Psoas muscle (tissue), 8 donors: ENCODE data around the gene C11orf24. TPM values are rescaled to one million over a fixed set of nuclear protein-coding genes. Genes with fewer than 3 reads are reported as not detected.

Source experiments
- ATAC-seq, 4 donors: fragments of 200-7000 bp; cut with Tn5 transposase; one replicate each; pipeline ENCODE4 v1.9.1; 2020; ENCODE audit warnings: moderate library complexity in 3 of 4, mild to moderate bottlenecking in 2 of 4
- DNase-seq, 2 donors: peaks; one replicate each; pipeline ENCODE4 v3.0.0-alpha.2; 2020
- H3K27ac ChIP-seq: fragments of 200-600 bp; one replicate; pipeline ENCODE4 v1.8.0; 2022
- H3K27me3 ChIP-seq, 3 donors: fragments of 200-600 bp in 1 of 3; one replicate each; pipeline versions ENCODE4 v1.6.1 to v1.8.0; 2013 to 2022; ENCODE audit warnings: low read length in 2 of 3, mild to moderate bottlenecking in 2 of 3, moderate library complexity in 1 of 3; ENCODE audit not compliant: insufficient read depth in 3 of 3
- H3K36me3 ChIP-seq, 2 donors: fragments of 200-600 bp in 1 of 2; one replicate each; pipeline versions ENCODE4 v1.6.1 to v1.8.0; 2013 to 2022; ENCODE audit warnings: low read depth in 1 of 2, mild to moderate bottlenecking in 1 of 2, moderate library complexity in 1 of 2; ENCODE audit not compliant: insufficient read depth in 1 of 2
- H3K4me1 ChIP-seq: fragments of 200-600 bp; one replicate; pipeline ENCODE4 v1.8.0; 2022
- H3K4me3 ChIP-seq: fragments of 200-600 bp; one replicate; pipeline ENCODE4 v1.8.0; 2022; ENCODE audit warnings: mild to moderate bottlenecking
- H3K9me3 ChIP-seq: fragments of 200-600 bp; one replicate; pipeline ENCODE4 v1.8.0; 2022
- WGBS, 3 donors: extraction: QIAGEN DNeasy Blood & Tissue Kit; methylation state at CpG; one replicate each; pipeline versions ENCODE4 v1.1.6 to v1.1.7; 2013; 5-methylcytosine and 5-hydroxymethylcytosine counted together
- intact Hi-C, 2 donors: fragments of 100-400 bp; cut with DNase I; formaldehyde crosslinking; loops; one replicate each; pipeline versions ENCODE4 v1.11.0 to v1.14.2; 2022
- polyA plus RNA-seq, 3 donors: library from polyadenylated mRNA; stranded (reverse); fragments of 200-250 nt; gene quantifications; one replicate each; pipeline ENCODE4 v1.2.3, GENCODE V29; 2013
- total RNA-seq, 4 donors: library from RNA; stranded (reverse); fragmentation: NEBNext Ultra II Directional in 2 of 4; extraction: Animal tissue kit (Norgen Biotek cat#: 25700) in 2 of 4; gene quantifications; one replicate each; pipeline versions ENCODE4 v1.2.1 to v1.2.4, GENCODE V29; 2021 to 2023
- TF ChIP-seq, protein P1 (sequence below): fragments of 200-600 bp; IDR thresholded peaks from one replicate; pipeline ENCODE4 v1.8.0; 2022; ENCODE audit warnings: antibody characterized with exemption
- donor health status: healthy with polysubstance abuse.
- donor health status: DM: no; HTN: no; CAD: no; lungs with moderate emphysema.
- donor health status: Bipolar disorder and iron deficiency.
- donor health status: healthy.
- donor health status: DM: yes; HTN: yes; CAD: no.
- donor health status: DM: no; HTN: no; CAD: no.
- donor health status: DM: no; HTN: no; CAD: no.
- donor health status: DM: yes; HTN: yes; CAD: no.

Gene C11orf24
- total and polyA plus RNA-seq, 7 donors = 9.0 to 49.8 (median 20.7) TPM

DNA sequence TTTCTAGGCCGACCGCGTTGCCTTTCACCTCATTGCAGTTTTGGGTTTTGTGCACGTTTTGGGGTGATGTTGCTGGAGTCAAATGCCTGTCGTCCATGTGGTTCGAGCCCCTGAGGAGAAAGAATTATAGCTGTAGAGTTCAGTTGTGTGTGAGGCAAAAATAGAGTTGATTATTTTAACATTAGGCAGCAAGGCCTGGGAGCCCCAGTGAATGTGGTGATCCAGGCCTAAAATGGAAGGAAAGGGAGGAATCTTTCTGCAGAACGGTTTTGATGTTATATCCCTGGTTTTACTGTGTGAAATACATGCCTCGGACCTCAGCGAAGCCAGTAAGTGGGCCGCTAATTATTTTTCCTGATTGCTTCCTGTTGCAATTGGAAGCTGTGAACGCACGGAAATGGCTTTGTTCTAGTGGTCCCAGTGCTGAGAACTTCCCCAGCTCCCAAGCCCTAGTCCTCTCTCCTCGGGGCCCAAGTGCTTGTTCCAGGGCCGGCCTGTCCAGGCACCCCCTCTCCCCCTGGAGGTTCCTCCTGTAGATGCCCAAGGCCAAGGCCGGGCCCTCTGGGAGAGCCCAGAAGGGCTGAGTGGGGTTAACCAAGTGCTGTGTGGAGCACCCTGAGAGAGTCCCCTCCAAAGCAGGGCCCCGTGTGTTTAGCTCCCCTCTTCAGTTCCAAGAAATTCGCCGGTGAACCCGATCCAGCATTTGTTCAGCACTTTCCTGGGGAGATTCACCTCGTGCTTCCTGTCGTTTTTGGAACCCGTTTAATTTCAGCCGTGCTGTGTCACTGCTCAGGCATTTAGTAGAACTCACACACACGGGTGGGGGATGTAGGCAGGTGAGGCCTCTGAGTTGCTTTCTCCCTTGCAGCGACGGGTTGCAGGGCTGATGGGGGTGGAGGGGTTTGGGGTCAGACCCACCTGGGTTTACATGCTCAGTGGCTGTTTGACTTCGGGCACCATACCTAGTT, 42.7 kb upstream of the C11orf24 start:
- ATAC-seq = peak; percentile 40 to 62 (median 50)

DNA sequence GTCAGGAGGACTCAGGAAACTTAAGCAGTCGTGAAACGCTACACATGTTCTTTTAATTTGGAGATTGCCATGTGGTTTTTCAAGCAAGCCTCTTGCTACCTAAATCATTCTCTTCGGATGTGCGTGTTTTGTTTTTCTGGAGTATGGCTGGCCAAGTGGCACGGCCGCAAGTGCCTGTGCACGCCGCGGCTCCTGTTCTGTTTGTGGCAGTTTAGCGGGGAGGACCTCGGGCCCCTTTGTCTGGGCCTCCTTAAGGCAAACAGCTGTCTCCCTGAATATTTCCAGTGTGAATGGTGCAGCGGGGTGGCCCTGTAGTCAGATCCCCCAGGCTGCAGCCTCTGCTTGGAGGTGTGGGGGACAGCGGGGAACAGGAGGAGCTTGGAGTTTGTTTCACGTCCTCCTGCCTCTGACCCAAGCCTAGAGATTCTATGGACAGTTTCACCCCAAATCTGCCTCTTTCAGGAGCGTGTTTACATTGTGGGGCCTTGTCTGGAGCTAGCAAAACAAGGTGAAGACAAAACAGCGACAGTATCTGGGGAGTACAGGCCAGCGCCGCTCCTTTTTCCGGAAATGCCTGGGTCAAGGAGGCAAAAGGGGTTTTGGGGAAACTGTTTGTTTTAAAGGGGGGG, 41.9 kb upstream of the C11orf24 start:
- no peaks in the 10 kb centered on the region for H3K9me3 ChIP-seq
- H3K27me3 ChIP-seq = no peaks in the 10 kb centered on the region
- TF ChIP-seq, protein P1, sequence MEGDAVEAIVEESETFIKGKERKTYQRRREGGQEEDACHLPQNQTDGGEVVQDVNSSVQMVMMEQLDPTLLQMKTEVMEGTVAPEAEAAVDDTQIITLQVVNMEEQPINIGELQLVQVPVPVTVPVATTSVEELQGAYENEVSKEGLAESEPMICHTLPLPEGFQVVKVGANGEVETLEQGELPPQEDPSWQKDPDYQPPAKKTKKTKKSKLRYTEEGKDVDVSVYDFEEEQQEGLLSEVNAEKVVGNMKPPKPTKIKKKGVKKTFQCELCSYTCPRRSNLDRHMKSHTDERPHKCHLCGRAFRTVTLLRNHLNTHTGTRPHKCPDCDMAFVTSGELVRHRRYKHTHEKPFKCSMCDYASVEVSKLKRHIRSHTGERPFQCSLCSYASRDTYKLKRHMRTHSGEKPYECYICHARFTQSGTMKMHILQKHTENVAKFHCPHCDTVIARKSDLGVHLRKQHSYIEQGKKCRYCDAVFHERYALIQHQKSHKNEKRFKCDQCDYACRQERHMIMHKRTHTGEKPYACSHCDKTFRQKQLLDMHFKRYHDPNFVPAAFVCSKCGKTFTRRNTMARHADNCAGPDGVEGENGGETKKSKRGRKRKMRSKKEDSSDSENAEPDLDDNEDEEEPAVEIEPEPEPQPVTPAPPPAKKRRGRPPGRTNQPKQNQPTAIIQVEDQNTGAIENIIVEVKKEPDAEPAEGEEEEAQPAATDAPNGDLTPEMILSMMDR = no peak
- H3K36me3 ChIP-seq = no peaks in the 10 kb centered on the region
- no peak for DNase-seq
- H3K4me3 ChIP-seq = peak overlapping the region; percentile 79
- intact Hi-C loops = loop anchor here in 1 of 2 donors (5.0 kb wide), 1 partner anchor 59 kb away; no protein-coding TSS in a partner anchor
- WGBS, 3 donors = 20 to 38% (median 20%) methylated on average over 19 of the region's 19 CpGs
- ATAC-seq = peak in 3 of 4 donors; percentile 6 to 33 (median 28)
- peak overlapping the region; percentile 83 for H3K27ac ChIP-seq
- peaks cover 39% of the 10 kb centered on the region for H3K4me1 ChIP-seq

More for the DNA sequence above, 42.7 kb upstream of the C11orf24 start:
- Histone ChIP-seq H3K4me1 (peaks cover 39% of the 10 kb centered on the region), H3K9me3 (no peaks in the 10 kb centered on the region), H3K36me3 (no peaks in the 10 kb centered on the region), H3K27ac (peak overlapping the region; percentile 83), H3K27me3 (no peaks in the 10 kb centered on the region), H3K4me3 (peak overlapping the region; percentile 79)
- intact Hi-C loops = loop anchor here in 1 of 2 donors (5.0 kb wide), 1 partner anchor 58 kb away; no protein-coding TSS in a partner anchor
- DNase-seq = no peak
- TF ChIP-seq, protein P1 = no peak
- WGBS, 3 donors = 22 to 33% (median 25%) methylated on average over 27 of the region's 27 CpGs

DNA sequence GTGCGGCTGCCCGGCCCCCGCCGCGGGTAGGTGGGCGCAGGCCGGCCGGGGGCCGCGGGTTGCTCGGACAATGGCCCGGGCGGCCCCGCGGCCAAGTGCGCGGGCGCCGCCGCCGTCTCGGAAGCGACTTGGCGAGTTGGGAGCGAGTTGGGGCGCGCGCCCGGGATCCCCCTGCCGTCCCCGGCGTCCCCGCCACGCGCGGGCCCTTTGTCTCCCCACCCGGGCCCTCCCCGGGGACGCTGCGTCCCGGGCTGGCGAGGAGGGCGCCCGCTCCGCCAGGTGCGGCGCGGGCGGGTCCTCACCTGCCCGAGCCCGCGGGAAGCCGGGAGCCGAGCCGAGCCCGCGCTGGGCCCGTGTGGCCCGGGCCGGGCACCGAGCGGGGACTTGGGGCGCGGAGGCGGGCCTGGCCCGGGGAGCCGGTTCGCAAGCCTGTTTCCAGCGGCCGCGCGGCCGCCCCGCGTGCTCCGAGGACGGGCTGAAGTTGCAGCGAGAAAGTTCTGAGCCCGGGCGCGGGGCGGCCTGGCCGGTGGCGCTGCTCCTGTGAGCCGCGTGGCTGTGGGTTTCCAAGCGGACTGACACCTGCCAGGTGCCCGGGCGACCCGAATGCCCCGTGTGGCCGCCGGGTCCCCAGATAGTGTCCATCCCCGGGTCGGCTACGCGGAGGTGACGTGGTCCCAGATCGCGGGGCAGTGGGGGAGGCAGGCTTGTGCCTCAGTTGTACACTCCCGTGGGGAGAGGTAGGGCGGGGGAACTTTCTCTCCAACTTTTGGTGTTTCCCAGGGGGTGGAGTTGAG, 41.2 kb upstream of the C11orf24 start:
- no peaks in the 10 kb centered on the region for H3K36me3 ChIP-seq
- intact Hi-C loops = loop anchor here in 1 of 2 donors (5.0 kb wide), 1 partner anchor 59 kb away; no protein-coding TSS in a partner anchor
- H3K27ac ChIP-seq = peak overlapping the region; percentile 83
- no peaks in the 10 kb centered on the region for H3K27me3 ChIP-seq
- H3K4me1 ChIP-seq = peaks cover 45% of the 10 kb centered on the region
- H3K9me3 ChIP-seq = no peaks in the 10 kb centered on the region
- WGBS, 3 donors = 1 to 2% (median 2%) methylated on average over 37 to 102 of the region's 102 CpGs
- TF ChIP-seq, protein P1 = no peak
- DNase-seq (peak in 1 of 2 donors; percentile 68), ATAC-seq (peak; percentile 10 to 38 (median 32))
- H3K4me3 ChIP-seq = peak overlapping the region; percentile 79

DNA sequence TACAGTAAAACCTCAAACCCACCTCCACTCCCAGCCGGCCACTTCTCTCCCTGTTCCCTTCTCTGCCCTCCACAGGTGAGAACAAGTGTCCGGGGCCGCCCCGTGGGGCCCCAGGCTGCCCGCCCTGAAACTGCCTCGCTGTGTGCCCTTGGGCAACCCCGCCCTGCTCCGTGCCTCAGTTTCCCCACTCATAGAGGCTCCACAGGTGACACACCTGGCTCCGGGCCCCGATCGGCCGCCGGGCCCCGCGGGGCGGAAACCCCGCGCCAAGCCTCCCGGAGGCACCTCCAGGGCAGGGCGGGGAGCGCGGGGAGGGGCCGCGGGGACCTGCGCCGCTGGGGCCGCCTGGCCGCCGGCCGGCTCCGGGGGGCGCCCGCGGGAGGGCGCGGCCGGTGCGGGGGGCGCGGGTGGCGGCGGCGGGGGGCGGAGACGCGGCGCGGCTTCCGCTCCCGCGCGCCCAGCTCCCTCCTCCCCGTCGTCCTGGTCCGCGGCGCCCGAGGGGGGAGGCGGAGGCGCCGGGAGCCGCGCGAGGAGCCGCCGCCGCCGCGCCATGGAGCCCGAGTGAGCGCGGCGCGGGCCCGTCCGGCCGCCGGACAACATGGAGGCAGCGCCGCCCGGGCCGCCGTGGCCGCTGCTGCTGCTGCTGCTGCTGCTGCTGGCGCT, 40.5 kb upstream of the C11orf24 start, which contains the start of gene LRP5:
Gene LRP5 (plus strand): TSS at position 475 of the 663 bp plus-strand sequence. CDS start 124 bp downstream, at position 599.
- ATAC-seq = peak in 2 of 4 donors; percentile 14 to 26
- Histone ChIP-seq H3K4me1 (peaks cover 42% of the 10 kb centered on the region), H3K36me3 (no peaks in the 10 kb centered on the region), H3K27me3 (no peaks in the 10 kb centered on the region), H3K4me3 (peak within 1 kb of the TSS; percentile 79), H3K27ac (peak within 1 kb of the TSS; percentile 83), H3K9me3 (no peaks in the 10 kb centered on the region)
- WGBS, 3 donors = 5 to 10% (median 10%) methylated on average over 34 to 82 of the region's 85 CpGs
- no peak for DNase-seq
- intact Hi-C loops = loop anchor here in 1 of 2 donors (5.0 kb wide), 1 partner anchor 60 kb away; no protein-coding TSS in a partner anchor
- TF ChIP-seq, protein P1 = no peak
